Neural cell (in vitro differentiated cells): ENCODE data around the gene HIVEP3. TPM values are rescaled to one million over a fixed set of nuclear protein-coding genes. Genes with fewer than 3 reads are reported as not detected.

Experiments used
- H2AFZ ChIP-seq: fragments of 200-600, 300-800 bp; sonication (generic), shearing (Covaris generic); 2 replicates; pipeline ENCODE4 v1.6.0; 2014; ENCODE audit warnings: low read depth, mild to moderate bottlenecking, antibody characterized with exemption, low read length, moderate library complexity
- H3F3A ChIP-seq: fragments of 200-600 bp; shearing (Covaris generic); 2 replicates; pipeline ENCODE4 v1.6.1; 2016; ENCODE audit warnings: mild to moderate bottlenecking, moderate library complexity, mixed read lengths, antibody characterized with exemption, low read length; ENCODE audit not compliant: insufficient read depth, poor library complexity, severe bottlenecking
- H3K27ac ChIP-seq: fragments of 200-600, 300-800 bp; sonication (generic), shearing (Covaris generic); 2 replicates; pipeline ENCODE4 v1.5.1; 2014; ENCODE audit warnings: mild to moderate bottlenecking, low read length, moderate library complexity
- H3K27me3 ChIP-seq: fragments of 300-800, 200-600 bp; sonication (generic), shearing (Covaris generic); 2 replicates; pipeline ENCODE4 v1.6.0; 2014; ENCODE audit warnings: mild to moderate bottlenecking, low read depth, low read length, moderate library complexity; ENCODE audit not compliant: insufficient read depth
- H3K36me3 ChIP-seq: fragments of 300-800, 200-600 bp; sonication (generic), shearing (Covaris generic); 2 replicates; pipeline ENCODE4 v1.5.1; 2014; ENCODE audit warnings: mild to moderate bottlenecking, antibody characterized with exemption, low read length, moderate library complexity; ENCODE audit not compliant: insufficient read depth
- H3K4me2 ChIP-seq: fragments of 300-800, 200-600 bp; sonication (generic), shearing (Covaris generic); 2 replicates; pipeline ENCODE4 v1.6.0; 2014; ENCODE audit warnings: mild to moderate bottlenecking, low read length
- H3K4me3 ChIP-seq: fragments of 300-800, 200-600 bp; sonication (generic), shearing (Covaris generic); 2 replicates; pipeline ENCODE4 v1.5.1; 2014; ENCODE audit warnings: mild to moderate bottlenecking, low read length, moderate library complexity
- H3K79me2 ChIP-seq: fragments of 200-600 bp; shearing (Covaris generic); replicated peaks from 2 replicates; pipeline ENCODE4 v1.6.0; 2014; ENCODE audit warnings: mild to moderate bottlenecking, low read length, moderate library complexity; ENCODE audit not compliant: insufficient read depth
- H3K9ac ChIP-seq: fragments of 300-800, 200-600 bp; sonication (generic), shearing (Covaris generic); 2 replicates; pipeline ENCODE4 v1.6.1; 2016; ENCODE audit warnings: mild to moderate bottlenecking, low read length, mixed read lengths
- H3K9me2 ChIP-seq: fragments of 200-600 bp; shearing (Covaris generic); 2 replicates; pipeline ENCODE4 v1.6.1; 2016; ENCODE audit warnings: mild to moderate bottlenecking, low read length, mixed read lengths; ENCODE audit not compliant: insufficient read depth
- H3K9me3 ChIP-seq: fragments of 200-600, 300-800 bp; sonication (generic), shearing (Covaris generic); 2 replicates; pipeline ENCODE4 v1.6.1; 2016; ENCODE audit warnings: mild to moderate bottlenecking, mixed run types, low read length, moderate library complexity, mixed read lengths
- H4K20me1 ChIP-seq: fragments of 200-600 bp; shearing (Covaris generic); 2 replicates; pipeline ENCODE4 v1.6.1; 2016; ENCODE audit warnings: mild to moderate bottlenecking, mixed run types; ENCODE audit not compliant: insufficient read depth
- EP300 ChIP-seq: fragments of 450-650 bp; conservative IDR thresholded peaks from 2 replicates; pipeline ENCODE4 v1.6.1; 2014; ENCODE audit warnings: antibody characterized with exemption, mild to moderate bottlenecking, moderate library complexity; ENCODE audit not compliant: poor library complexity, severe bottlenecking
- EZH2 ChIP-seq: fragments of 200-600, 300-800 bp; shearing (Covaris generic), sonication (generic); IDR thresholded peaks from 2 replicates; pipeline ENCODE4 v1.6.1; 2014; ENCODE audit warnings: antibody characterized with exemption, low read length, borderline replicate concordance, mild to moderate bottlenecking; ENCODE audit not compliant: insufficient read depth, poor library complexity, severe bottlenecking
- MXI1 ChIP-seq: fragments of 450-650 bp; conservative IDR thresholded peaks from 2 replicates; pipeline ENCODE4 v1.6.1; 2014; ENCODE audit warnings: antibody characterized with exemption, mild to moderate bottlenecking; ENCODE audit not compliant: poor library complexity, severe bottlenecking
- POLR2AphosphoS5 ChIP-seq: IDR thresholded peaks from 2 replicates; pipeline ENCODE4 v1.6.1; 2012
- RAD21 ChIP-seq: fragments of 450-650 bp; conservative IDR thresholded peaks from 2 replicates; pipeline ENCODE4 v1.6.1; 2014; ENCODE audit warnings: antibody characterized with exemption, mild to moderate bottlenecking, moderate library complexity
- SMC3 ChIP-seq: fragments of 450-650 bp; conservative IDR thresholded peaks from 2 replicates; pipeline ENCODE4 v1.6.1; 2014; ENCODE audit warnings: antibody characterized with exemption, mild to moderate bottlenecking, moderate library complexity; ENCODE audit not compliant: poor library complexity
- TAF1 ChIP-seq: IDR thresholded peaks from 2 replicates; pipeline ENCODE4 v1.6.1; 2012; ENCODE audit warnings: low read depth
- polyA plus RNA-seq: library from polyadenylated mRNA; depleted of rRNA; stranded (reverse); fragments of >200 nt; gene quantifications from 2 replicates; pipeline ENCODE4 v1.2.3, GENCODE V29; 2014
- TF ChIP-seq, protein P1 (sequence below): IDR thresholded peaks from 2 replicates; pipeline ENCODE4 v1.6.1; 2012; ENCODE audit warnings: borderline replicate concordance
- TF ChIP-seq, protein P2 (sequence below): fragments of 450-650 bp; IDR thresholded peaks from 2 replicates; pipeline ENCODE4 v1.5.1; 2014; ENCODE audit warnings: antibody characterized with exemption, mild to moderate bottlenecking, moderate library complexity; ENCODE audit not compliant: poor library complexity, severe bottlenecking

Gene HIVEP3
- polyA plus RNA-seq, 1 donor from 2014 or later, result 2.6 TPM

DNA sequence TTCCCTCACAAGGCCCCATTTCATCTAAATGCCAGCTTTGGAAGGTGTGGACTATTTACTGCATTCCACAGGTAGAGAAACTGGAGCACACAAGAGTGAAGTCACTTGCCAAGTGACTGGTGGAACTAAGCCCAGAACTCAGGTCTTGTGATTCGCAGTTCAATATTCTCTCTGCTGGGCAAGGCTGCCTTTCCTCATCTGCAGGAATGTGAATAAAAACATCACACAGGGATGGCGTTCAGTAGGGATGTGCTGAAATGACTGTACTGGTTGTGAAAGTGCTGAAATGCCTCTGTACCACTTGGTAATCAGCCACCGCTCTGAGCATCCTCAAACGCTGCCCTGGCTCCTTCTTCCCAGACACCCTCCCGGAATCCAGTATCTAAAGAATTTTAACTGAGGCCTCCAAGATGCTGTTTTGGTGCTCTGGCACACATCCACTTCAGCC lies 145.6 kb downstream of the HIVEP3 start:
- H3K4me2 ChIP-seq, result no peak overlapping the region
- H3K27me3 ChIP-seq, result no peaks in the 10 kb centered on the region
- TF ChIP-seq EP300 (no peak), POLR2AphosphoS5 (no peak), MXI1 (no peak), EZH2 (no peak), TAF1 (no peak), RAD21 (no peak), SMC3 (no peak)
- TF ChIP-seq, protein P1, sequence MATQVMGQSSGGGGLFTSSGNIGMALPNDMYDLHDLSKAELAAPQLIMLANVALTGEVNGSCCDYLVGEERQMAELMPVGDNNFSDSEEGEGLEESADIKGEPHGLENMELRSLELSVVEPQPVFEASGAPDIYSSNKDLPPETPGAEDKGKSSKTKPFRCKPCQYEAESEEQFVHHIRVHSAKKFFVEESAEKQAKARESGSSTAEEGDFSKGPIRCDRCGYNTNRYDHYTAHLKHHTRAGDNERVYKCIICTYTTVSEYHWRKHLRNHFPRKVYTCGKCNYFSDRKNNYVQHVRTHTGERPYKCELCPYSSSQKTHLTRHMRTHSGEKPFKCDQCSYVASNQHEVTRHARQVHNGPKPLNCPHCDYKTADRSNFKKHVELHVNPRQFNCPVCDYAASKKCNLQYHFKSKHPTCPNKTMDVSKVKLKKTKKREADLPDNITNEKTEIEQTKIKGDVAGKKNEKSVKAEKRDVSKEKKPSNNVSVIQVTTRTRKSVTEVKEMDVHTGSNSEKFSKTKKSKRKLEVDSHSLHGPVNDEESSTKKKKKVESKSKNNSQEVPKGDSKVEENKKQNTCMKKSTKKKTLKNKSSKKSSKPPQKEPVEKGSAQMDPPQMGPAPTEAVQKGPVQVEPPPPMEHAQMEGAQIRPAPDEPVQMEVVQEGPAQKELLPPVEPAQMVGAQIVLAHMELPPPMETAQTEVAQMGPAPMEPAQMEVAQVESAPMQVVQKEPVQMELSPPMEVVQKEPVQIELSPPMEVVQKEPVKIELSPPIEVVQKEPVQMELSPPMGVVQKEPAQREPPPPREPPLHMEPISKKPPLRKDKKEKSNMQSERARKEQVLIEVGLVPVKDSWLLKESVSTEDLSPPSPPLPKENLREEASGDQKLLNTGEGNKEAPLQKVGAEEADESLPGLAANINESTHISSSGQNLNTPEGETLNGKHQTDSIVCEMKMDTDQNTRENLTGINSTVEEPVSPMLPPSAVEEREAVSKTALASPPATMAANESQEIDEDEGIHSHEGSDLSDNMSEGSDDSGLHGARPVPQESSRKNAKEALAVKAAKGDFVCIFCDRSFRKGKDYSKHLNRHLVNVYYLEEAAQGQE, result no peak
- TF ChIP-seq, protein P2, sequence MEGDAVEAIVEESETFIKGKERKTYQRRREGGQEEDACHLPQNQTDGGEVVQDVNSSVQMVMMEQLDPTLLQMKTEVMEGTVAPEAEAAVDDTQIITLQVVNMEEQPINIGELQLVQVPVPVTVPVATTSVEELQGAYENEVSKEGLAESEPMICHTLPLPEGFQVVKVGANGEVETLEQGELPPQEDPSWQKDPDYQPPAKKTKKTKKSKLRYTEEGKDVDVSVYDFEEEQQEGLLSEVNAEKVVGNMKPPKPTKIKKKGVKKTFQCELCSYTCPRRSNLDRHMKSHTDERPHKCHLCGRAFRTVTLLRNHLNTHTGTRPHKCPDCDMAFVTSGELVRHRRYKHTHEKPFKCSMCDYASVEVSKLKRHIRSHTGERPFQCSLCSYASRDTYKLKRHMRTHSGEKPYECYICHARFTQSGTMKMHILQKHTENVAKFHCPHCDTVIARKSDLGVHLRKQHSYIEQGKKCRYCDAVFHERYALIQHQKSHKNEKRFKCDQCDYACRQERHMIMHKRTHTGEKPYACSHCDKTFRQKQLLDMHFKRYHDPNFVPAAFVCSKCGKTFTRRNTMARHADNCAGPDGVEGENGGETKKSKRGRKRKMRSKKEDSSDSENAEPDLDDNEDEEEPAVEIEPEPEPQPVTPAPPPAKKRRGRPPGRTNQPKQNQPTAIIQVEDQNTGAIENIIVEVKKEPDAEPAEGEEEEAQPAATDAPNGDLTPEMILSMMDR, result no peak
- no peaks in the 10 kb centered on the region for H3K79me2 ChIP-seq
- H3K27ac ChIP-seq, result no peak overlapping the region
- H3K4me3 ChIP-seq, result no peak overlapping the region
- H3K9me2 ChIP-seq, result no peaks in the 10 kb centered on the region
- no peaks in the 10 kb centered on the region for H3K9me3 ChIP-seq
- no peaks in the 10 kb centered on the region for H3F3A ChIP-seq
- H2AFZ ChIP-seq, result no peak overlapping the region
- no peaks in the 10 kb centered on the region for H4K20me1 ChIP-seq
- no peaks in the 10 kb centered on the region for H3K36me3 ChIP-seq
- no peak overlapping the region for H3K9ac ChIP-seq

DNA sequence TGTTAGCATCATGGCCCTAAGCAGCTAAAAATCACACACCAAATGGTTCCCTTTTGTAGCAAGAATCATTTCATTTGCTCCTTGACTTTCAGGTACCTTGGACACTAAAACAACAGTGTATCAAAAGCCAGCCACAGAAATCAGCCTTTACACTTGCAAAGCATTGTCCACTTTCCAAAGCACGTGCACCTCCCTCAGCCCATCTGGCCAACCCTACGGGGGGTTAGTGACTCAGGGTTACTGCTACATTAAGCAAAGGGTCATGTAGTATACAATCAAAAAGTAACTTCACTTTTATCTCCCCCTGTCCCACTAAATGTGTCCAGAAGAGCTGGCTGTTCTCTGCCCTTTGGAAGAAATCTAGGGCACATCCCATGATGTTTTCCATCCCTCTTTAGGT lies 149.7 kb downstream of the HIVEP3 start:
- Histone ChIP-seq H3K4me2 (no peak overlapping the region), H3K9ac (no peak overlapping the region), H3K9me2 (no peaks in the 10 kb centered on the region), H3K4me3 (no peak overlapping the region), H3K27ac (no peak overlapping the region), H4K20me1 (no peaks in the 10 kb centered on the region), H3K27me3 (no peaks in the 10 kb centered on the region), H2AFZ (no peak overlapping the region), H3K9me3 (no peaks in the 10 kb centered on the region), H3F3A (no peaks in the 10 kb centered on the region), H3K79me2 (no peaks in the 10 kb centered on the region), H3K36me3 (no peaks in the 10 kb centered on the region)
- no peak for TF ChIP-seq EZH2
- no peak for TF ChIP-seq POLR2AphosphoS5
- no peak for TF ChIP-seq RAD21
- TF ChIP-seq, protein P1, result no peak
- TF ChIP-seq TAF1, result no peak
- TF ChIP-seq EP300, result no peak
- TF ChIP-seq MXI1, result no peak
- TF ChIP-seq, protein P2, result no peak
- TF ChIP-seq SMC3, result no peak
